Esophagus squamous epithelium (tissue), 4 donors: ENCODE results near the gene RPTOR.

Experiments used
- POLR2A ChIP-seq, 4 donors: fragments of 450-650 bp; IDR thresholded peaks; one replicate each; pipeline ENCODE4 v1.6.1; 2017; ENCODE audit warnings: antibody characterized with exemption in 4 of 4, mild to moderate bottlenecking in 4 of 4, moderate library complexity in 3 of 4
- TF ChIP-seq, protein P1 (sequence below), 6 experiments: fragments of 450-650 bp in 4 of 6; fragments of 200-600 bp in 2 of 6; sonication (generic) in 2 of 6; IDR thresholded peaks; one replicate each; pipeline ENCODE4 v1.5.1; 2016 to 2019; ENCODE audit warnings: antibody characterized with exemption in 6 of 6, mild to moderate bottlenecking in 4 of 6, moderate library complexity in 4 of 6

DNA sequence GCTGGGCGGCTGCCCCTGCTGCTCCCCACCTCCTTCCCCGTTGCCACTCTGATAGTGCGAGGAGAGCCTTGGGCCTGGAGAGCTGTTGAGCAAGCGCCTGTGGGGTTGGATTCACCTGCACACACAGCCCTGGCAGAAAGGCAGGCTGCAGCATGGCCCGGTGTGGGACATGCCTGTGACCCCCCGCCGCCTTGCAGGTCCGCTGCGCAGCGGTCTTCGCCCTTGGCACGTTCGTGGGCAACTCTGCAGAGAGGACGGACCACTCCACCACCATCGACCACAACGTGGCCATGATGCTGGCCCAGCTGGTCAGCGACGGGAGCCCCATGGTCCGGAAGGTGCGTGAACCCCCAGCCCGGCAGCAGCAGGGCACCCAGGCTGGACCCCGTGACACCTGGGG lies 340.2 kb downstream of the RPTOR start:
- TF ChIP-seq, protein P1, sequence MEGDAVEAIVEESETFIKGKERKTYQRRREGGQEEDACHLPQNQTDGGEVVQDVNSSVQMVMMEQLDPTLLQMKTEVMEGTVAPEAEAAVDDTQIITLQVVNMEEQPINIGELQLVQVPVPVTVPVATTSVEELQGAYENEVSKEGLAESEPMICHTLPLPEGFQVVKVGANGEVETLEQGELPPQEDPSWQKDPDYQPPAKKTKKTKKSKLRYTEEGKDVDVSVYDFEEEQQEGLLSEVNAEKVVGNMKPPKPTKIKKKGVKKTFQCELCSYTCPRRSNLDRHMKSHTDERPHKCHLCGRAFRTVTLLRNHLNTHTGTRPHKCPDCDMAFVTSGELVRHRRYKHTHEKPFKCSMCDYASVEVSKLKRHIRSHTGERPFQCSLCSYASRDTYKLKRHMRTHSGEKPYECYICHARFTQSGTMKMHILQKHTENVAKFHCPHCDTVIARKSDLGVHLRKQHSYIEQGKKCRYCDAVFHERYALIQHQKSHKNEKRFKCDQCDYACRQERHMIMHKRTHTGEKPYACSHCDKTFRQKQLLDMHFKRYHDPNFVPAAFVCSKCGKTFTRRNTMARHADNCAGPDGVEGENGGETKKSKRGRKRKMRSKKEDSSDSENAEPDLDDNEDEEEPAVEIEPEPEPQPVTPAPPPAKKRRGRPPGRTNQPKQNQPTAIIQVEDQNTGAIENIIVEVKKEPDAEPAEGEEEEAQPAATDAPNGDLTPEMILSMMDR (IDR thresholded peaks at IDR 0.05), result no peak
- no peak for TF ChIP-seq POLR2A (IDR thresholded peaks at IDR 0.05)
